OCI-LY1 (cell line): ENCODE data around the gene CTSK.
"Not testable (repeated sequence)": the region's sequence is repeated elsewhere in the genome, so short reads cannot be mapped to it uniquely, and the experiment has no call there.

Experiments
- H2AFZ ChIP-seq: fragments of 200-600 bp; sonication (generic), shearing (Covaris generic); 2 replicates; pipeline ENCODE4 v1.6.0; 2014; ENCODE audit warnings: antibody characterized with exemption, mild to moderate bottlenecking, low read length
- H3F3A ChIP-seq: fragments of 200-600 bp; sonication (generic), shearing (Covaris generic); 2 replicates; pipeline ENCODE4 v1.6.0; 2014; ENCODE audit warnings: mild to moderate bottlenecking, antibody characterized with exemption, low read length, moderate library complexity; ENCODE audit not compliant: insufficient read depth
- H3K27ac ChIP-seq: fragments of 200-600 bp; sonication (generic); 2 replicates; pipeline ENCODE4 v1.5.1; 2014; ENCODE audit warnings: low read length, mixed run types, mild to moderate bottlenecking, low read depth; ENCODE audit not compliant: poor library complexity, severe bottlenecking
- H3K27me3 ChIP-seq: fragments of 200-600 bp; sonication (generic); 2 replicates; pipeline ENCODE4 v1.6.0; 2014; ENCODE audit warnings: antibody characterized with exemption, mild to moderate bottlenecking, low read length, moderate library complexity; ENCODE audit not compliant: insufficient read depth
- H3K36me3 ChIP-seq: fragments of 200-600 bp; sonication (generic); 2 replicates; pipeline ENCODE4 v1.6.1; 2014; ENCODE audit warnings: mild to moderate bottlenecking, antibody characterized with exemption, low read length, moderate library complexity, mixed read lengths; ENCODE audit not compliant: insufficient read depth
- H3K4me1 ChIP-seq: fragments of 200-600 bp; sonication (generic); 2 replicates; pipeline ENCODE4 v1.5.1; 2014; ENCODE audit warnings: mild to moderate bottlenecking, low read length, moderate library complexity; ENCODE audit not compliant: insufficient read depth, severe bottlenecking
- H3K4me2 ChIP-seq: fragments of 200-600 bp; sonication (generic), shearing (Covaris generic); 2 replicates; pipeline ENCODE4 v1.6.1; 2014; ENCODE audit warnings: low read length
- H3K4me3 ChIP-seq: fragments of 200-600 bp; sonication (generic); 2 replicates; pipeline ENCODE4 v1.5.1; 2014; ENCODE audit warnings: low read length, low read depth, mild to moderate bottlenecking, mixed read lengths; ENCODE audit not compliant: poor library complexity, severe bottlenecking
- H3K79me2 ChIP-seq: fragments of 200-600 bp; shearing (Covaris generic); 2 replicates; pipeline ENCODE4 v1.6.1; 2016; ENCODE audit warnings: mixed run types, low read length, mixed read lengths; ENCODE audit not compliant: insufficient read depth
- H3K9ac ChIP-seq: fragments of 200-600 bp; sonication (generic), shearing (Covaris generic); 2 replicates; pipeline ENCODE4 v1.6.1; 2014; ENCODE audit warnings: mild to moderate bottlenecking, low read length, mixed read lengths
- H3K9me2 ChIP-seq: fragments of 200-600 bp; sonication (generic), shearing (Covaris generic); 2 replicates; pipeline ENCODE4 v1.6.1; 2014; ENCODE audit warnings: low read depth, mild to moderate bottlenecking, low read length, mixed read lengths
- H3K9me3 ChIP-seq: fragments of 200-600 bp; shearing (Covaris generic); 2 replicates; pipeline ENCODE4 v1.6.1; 2014; ENCODE audit warnings: low read length, mixed read lengths
- H4K20me1 ChIP-seq: fragments of 200-600 bp; sonication (generic), shearing (Covaris generic); 2 replicates; pipeline ENCODE4 v1.6.0; 2016; ENCODE audit warnings: mild to moderate bottlenecking, low read length; ENCODE audit not compliant: insufficient read depth
- CTCF ChIP-seq: fragments of 200-600 bp; sonication (generic), shearing (Covaris generic); IDR thresholded peaks from 2 replicates; pipeline ENCODE4 v1.5.1; 2017; ENCODE audit warnings: mild to moderate bottlenecking, antibody characterized with exemption, low read length, moderate library complexity, mixed read lengths
- EZH2 ChIP-seq: fragments of 200-600 bp; sonication (generic), shearing (Covaris generic); IDR thresholded peaks from 2 replicates; pipeline ENCODE4 v1.8.0; 2017; ENCODE audit warnings: borderline replicate concordance, mixed run types, mild to moderate bottlenecking, antibody characterized with exemption, low read length, moderate library complexity, mixed read lengths

CTSK gene

GRCh38 chr1:150799089-150799488, 9.0 kb downstream of the CTSK start:
- Histone ChIP-seq H3K27me3 (no peaks in the 10 kb centered on the region), H3K9me2 (no peaks in the 10 kb centered on the region), H3K36me3 (no peaks in the 10 kb centered on the region; the same call in 1 of the 2 replicates), H4K20me1 (no peaks in the 10 kb centered on the region), H3K9me3 (no peaks in the 10 kb centered on the region), H2AFZ (no peak overlapping the region), H3F3A (no peaks in the 10 kb centered on the region), H3K4me1 (no peaks in the 10 kb centered on the region), H3K9ac (no peak overlapping the region), H3K79me2 (no peaks in the 10 kb centered on the region), H3K4me2 (no peak overlapping the region), H3K27ac (no peak overlapping the region), H3K4me3 (no peak overlapping the region)
- TF ChIP-seq EZH2 (no peak), CTCF (no peak)

- Histone ChIP-seq H3K27ac (no peak overlapping the region), H2AFZ (no peak overlapping the region), H3F3A (no peaks in the 10 kb centered on the region), H3K9me2 (no peaks in the 10 kb centered on the region), H3K9me3 (no peaks in the 10 kb centered on the region), H3K4me3 (no peak overlapping the region), H3K36me3 (no peaks in the 10 kb centered on the region; the same call in 1 of the 2 replicates), H4K20me1 (no peaks in the 10 kb centered on the region), H3K27me3 (no peaks in the 10 kb centered on the region), H3K9ac (no peak overlapping the region), H3K4me1 (no peaks in the 10 kb centered on the region), H3K4me2 (no peak overlapping the region), H3K79me2 (no peaks in the 10 kb centered on the region)
- TF ChIP-seq EZH2 (no peak), CTCF (no peak)
Measured at GRCh38 chr1:150798525-150798924, 9.5 kb downstream of the CTSK start.

- TF ChIP-seq EZH2 (no peak), CTCF (no peak)
- Histone ChIP-seq H4K20me1 (no peaks in the 10 kb centered on the region), H3K4me2 (no peak overlapping the region), H3K9me3 (no peaks in the 10 kb centered on the region), H3K36me3 (no peaks in the 10 kb centered on the region; the same call in 1 of the 2 replicates), H3K4me3 (no peak overlapping the region), H3K27me3 (no peaks in the 10 kb centered on the region), H3K4me1 (no peaks in the 10 kb centered on the region), H2AFZ (no peak overlapping the region), H3K9me2 (no peaks in the 10 kb centered on the region), H3K27ac (no peak overlapping the region), H3K9ac (no peak overlapping the region), H3F3A (no peaks in the 10 kb centered on the region), H3K79me2 (no peaks in the 10 kb centered on the region)
Measured at GRCh38 chr1:150796374-150796773, 11.7 kb downstream of the CTSK start.

GRCh38 chr1:150793778-150794177, 14.3 kb downstream of the CTSK start:
- H3K9me2 ChIP-seq, H3F3A ChIP-seq, H3K36me3 ChIP-seq, H4K20me1 ChIP-seq, H3K9me3 ChIP-seq, H3K79me2 ChIP-seq, H3K27ac ChIP-seq, H2AFZ ChIP-seq, H3K9ac ChIP-seq, H3K4me1 ChIP-seq, H3K27me3 ChIP-seq, H3K4me3 ChIP-seq, H3K4me2 ChIP-seq: not testable (repeated sequence)
